A549 (cell line): Measurements from ENCODE around the gene LRP6. TPM values are rescaled to one million over a fixed set of nuclear protein-coding genes. Genes with fewer than 3 reads are reported as not detected.

Experiments used
- CHD2 ChIP-seq: fragments of 150-350 bp; IDR thresholded peaks from 2 replicates; pipeline ENCODE4 v1.6.1; 2014; ENCODE audit warnings: low read length; ENCODE audit not compliant: partially characterized antibody
- EHF ChIP-seq: fragments of 250-450 bp; sonication (Bioruptor Pico); IDR thresholded peaks from 2 replicates; pipeline ENCODE4 v1.5.0; 2020; ENCODE audit warnings: mild to moderate bottlenecking
- ESRRA ChIP-seq: fragments of 150-350 bp; IDR thresholded peaks from 2 replicates; pipeline ENCODE4 v1.6.1; 2014; ENCODE audit warnings: mild to moderate bottlenecking, low read length, borderline replicate concordance
- FOXS1 ChIP-seq: fragments of 250-450 bp; sonication (Bioruptor Pico); IDR thresholded peaks from 2 replicates; pipeline ENCODE4 v1.5.0; 2020; ENCODE audit warnings: mild to moderate bottlenecking, moderate library complexity
- GATA3 ChIP-seq: IDR thresholded peaks from 2 replicates; pipeline ENCODE4 v1.6.1; 2012; ENCODE audit warnings: borderline replicate concordance
- HEYL ChIP-seq: fragments of 250-450 bp; sonication (Bioruptor Pico); IDR thresholded peaks from 2 replicates; pipeline ENCODE4 v1.8.0; 2021; ENCODE audit warnings: mild to moderate bottlenecking, moderate library complexity
- HOXA7 ChIP-seq: fragments of 250-450 bp; sonication (Bioruptor Pico); IDR thresholded peaks from 2 replicates; pipeline ENCODE4 v1.5.0; 2020; ENCODE audit warnings: mild to moderate bottlenecking, moderate library complexity
- JUN ChIP-seq, 2 experiments: fragments of >200 bp; sonication (Bioruptor Twin); formaldehyde crosslinking; IDR thresholded peaks; 2 replicates in 1 of 2; 3 replicates in 1 of 2; pipeline ENCODE4 v1.6.1; 2016 to 2017
- JUNB ChIP-seq: fragments of >200 bp; sonication (Bioruptor Twin); formaldehyde crosslinking; IDR thresholded peaks from 2 replicates; pipeline ENCODE4 v1.6.1; 2016
- KDM1A ChIP-seq: fragments of 200-600 bp; sonication (generic); IDR thresholded peaks from 2 replicates; pipeline ENCODE4 v1.6.1; 2016; ENCODE audit warnings: low read depth, mild to moderate bottlenecking
- KDM5A ChIP-seq: fragments of 200-600 bp; sonication (generic); IDR thresholded peaks from 2 replicates; pipeline ENCODE4 v1.6.1; 2016; ENCODE audit warnings: antibody characterized with exemption, mild to moderate bottlenecking
- MAFK ChIP-seq: fragments of 450-650 bp; IDR thresholded peaks from 2 replicates; pipeline ENCODE4 v1.6.1; 2014; ENCODE audit not compliant: partially characterized antibody
- MYC ChIP-seq: IDR thresholded peaks from 2 replicates; pipeline ENCODE4 v1.6.1; 2012; ENCODE audit warnings: mild to moderate bottlenecking, inconsistent platforms, low read length, improper control_type of control experiment, borderline replicate concordance
- NPAS2 ChIP-seq: fragments of 250-450 bp; sonication (Bioruptor Pico); IDR thresholded peaks from 2 replicates; pipeline ENCODE4 v1.8.0; 2022; ENCODE audit warnings: mild to moderate bottlenecking, moderate library complexity, borderline replicate concordance
- PHF8 ChIP-seq: fragments of 200-600 bp; sonication (generic); IDR thresholded peaks from 2 replicates; pipeline ENCODE4 v1.6.1; 2016; ENCODE audit warnings: low read depth, mild to moderate bottlenecking, antibody characterized with exemption, moderate library complexity, borderline replicate concordance
- RCOR1 ChIP-seq: fragments of 150-350 bp; IDR thresholded peaks from 2 replicates; pipeline ENCODE4 v1.6.1; 2014; ENCODE audit warnings: antibody characterized with exemption, low read length, low read depth
- RFX5 ChIP-seq: fragments of 450-650 bp; IDR thresholded peaks from 2 replicates; pipeline ENCODE4 v1.7.1; 2014; ENCODE audit warnings: antibody characterized with exemption, mild to moderate bottlenecking, moderate library complexity
- RNF2 ChIP-seq: fragments of 200-600 bp; sonication (generic); IDR thresholded peaks from 2 replicates; pipeline ENCODE4 v1.6.1; 2016; ENCODE audit warnings: low read depth, mild to moderate bottlenecking, antibody characterized with exemption, moderate library complexity, borderline replicate concordance
- TFCP2L1 ChIP-seq: fragments of 250-450 bp; sonication (Bioruptor Pico); IDR thresholded peaks from 2 replicates; pipeline ENCODE4 v1.5.0; 2021; ENCODE audit warnings: mild to moderate bottlenecking
- ZFP36 ChIP-seq: fragments of 450-650 bp; IDR thresholded peaks from 2 replicates; pipeline ENCODE4 v1.6.1; 2014; ENCODE audit warnings: borderline replicate concordance; ENCODE audit not compliant: partially characterized antibody
- ZSCAN20 ChIP-seq: fragments of 250-450 bp; sonication (Bioruptor Pico); IDR thresholded peaks from 2 replicates; pipeline ENCODE4 v1.8.0; 2022; ENCODE audit warnings: mild to moderate bottlenecking, moderate library complexity
- polyA plus RNA-seq, 4 experiments: library from polyadenylated mRNA; depleted of rRNA in 3 of 4; stranded (reverse); fragments of >200 nt; fragmentation: RNase III in 1 of 4; extraction: RNeasy Plus Mini Kit Qiagen cat#74134 plus additional on column Dnase treatment in 1 of 4; gene quantifications; 2 replicates in 3 of 4; 3 replicates in 1 of 4; pipeline ENCODE4 v1.2.3, GENCODE V29; 2011 to 2017
- TF ChIP-seq, protein P1 (sequence below): fragments of >200 bp; sonication (Bioruptor Twin); formaldehyde crosslinking; IDR thresholded peaks from 3 replicates; pipeline ENCODE4 v1.5.1; 2016
- TF ChIP-seq, protein P2 (sequence below): IDR thresholded peaks from 2 replicates; pipeline ENCODE4 v1.6.1; 2012
- TF ChIP-seq, protein P3 (sequence below): IDR thresholded peaks from 2 replicates; pipeline ENCODE4 v1.6.1; 2012; ENCODE audit warnings: low read depth, borderline replicate concordance
- TF ChIP-seq, protein P4 (sequence below): fragments of 250-450 bp; sonication (Bioruptor Pico); IDR thresholded peaks from 2 replicates; pipeline ENCODE4 v1.5.0; 2021; ENCODE audit warnings: mild to moderate bottlenecking, moderate library complexity, borderline replicate concordance
- TF ChIP-seq, protein P5 (sequence below): fragments of 450-650 bp; IDR thresholded peaks from 2 replicates; pipeline ENCODE4 v1.6.1; 2014; ENCODE audit warnings: antibody characterized with exemption
- TF ChIP-seq, protein P6 (sequence below): fragments of >200 bp; sonication (Bioruptor Twin); formaldehyde crosslinking; IDR thresholded peaks from 3 replicates; pipeline ENCODE4 v1.6.1; 2016
- TF ChIP-seq, protein P7 (sequence below): fragments of 250-450 bp; sonication (Bioruptor Pico); IDR thresholded peaks from 2 replicates; pipeline ENCODE4 v1.5.0; 2020; ENCODE audit warnings: low read depth, mild to moderate bottlenecking, moderate library complexity
- TF ChIP-seq, protein P8 (sequence below): fragments of >200 bp; sonication (Bioruptor Twin); formaldehyde crosslinking; IDR thresholded peaks from 2 replicates; pipeline ENCODE4 v1.6.1; 2016

The LRP6 gene
- polyA plus RNA-seq, 2 of the 4 experiments (the other 2 are of a cell fraction): 26.6 to 50.3 TPM

DNA sequence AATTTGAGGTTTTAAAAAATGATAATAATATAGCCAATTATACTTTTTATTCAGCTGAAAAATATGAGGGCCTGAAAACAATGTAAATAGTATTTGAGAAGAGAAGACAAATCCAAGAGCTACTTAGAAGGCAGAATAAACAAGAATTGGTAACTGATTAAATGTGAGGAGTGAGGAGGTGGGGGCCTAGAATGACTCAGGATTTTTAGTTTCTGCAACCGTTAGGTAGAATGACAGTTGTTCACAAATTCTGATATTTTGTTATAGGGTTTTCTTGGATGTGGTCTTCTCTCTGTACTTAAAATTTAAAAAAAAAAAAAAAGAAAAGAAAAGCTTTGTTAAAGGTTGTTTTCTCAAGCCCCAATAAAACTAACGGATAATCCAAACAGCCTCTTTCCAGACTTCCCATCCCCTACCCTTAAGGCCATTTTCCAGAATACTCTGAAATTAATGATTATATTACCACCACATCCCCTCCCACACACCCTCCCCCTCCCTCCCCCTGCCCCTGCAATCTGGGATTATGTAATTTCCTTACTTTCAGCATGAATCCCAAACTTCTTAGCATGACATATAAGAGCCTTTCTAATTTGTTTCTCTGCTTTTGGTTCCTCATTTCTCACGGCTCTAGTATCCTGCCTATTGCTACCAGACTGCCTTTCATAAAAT, 50.4 kb downstream of the LRP6 start (continued):
- TF ChIP-seq MYC: no peak
- TF ChIP-seq ESRRA: no peak
- TF ChIP-seq, protein P1, sequence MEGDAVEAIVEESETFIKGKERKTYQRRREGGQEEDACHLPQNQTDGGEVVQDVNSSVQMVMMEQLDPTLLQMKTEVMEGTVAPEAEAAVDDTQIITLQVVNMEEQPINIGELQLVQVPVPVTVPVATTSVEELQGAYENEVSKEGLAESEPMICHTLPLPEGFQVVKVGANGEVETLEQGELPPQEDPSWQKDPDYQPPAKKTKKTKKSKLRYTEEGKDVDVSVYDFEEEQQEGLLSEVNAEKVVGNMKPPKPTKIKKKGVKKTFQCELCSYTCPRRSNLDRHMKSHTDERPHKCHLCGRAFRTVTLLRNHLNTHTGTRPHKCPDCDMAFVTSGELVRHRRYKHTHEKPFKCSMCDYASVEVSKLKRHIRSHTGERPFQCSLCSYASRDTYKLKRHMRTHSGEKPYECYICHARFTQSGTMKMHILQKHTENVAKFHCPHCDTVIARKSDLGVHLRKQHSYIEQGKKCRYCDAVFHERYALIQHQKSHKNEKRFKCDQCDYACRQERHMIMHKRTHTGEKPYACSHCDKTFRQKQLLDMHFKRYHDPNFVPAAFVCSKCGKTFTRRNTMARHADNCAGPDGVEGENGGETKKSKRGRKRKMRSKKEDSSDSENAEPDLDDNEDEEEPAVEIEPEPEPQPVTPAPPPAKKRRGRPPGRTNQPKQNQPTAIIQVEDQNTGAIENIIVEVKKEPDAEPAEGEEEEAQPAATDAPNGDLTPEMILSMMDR: no peak
- TF ChIP-seq HEYL (CRISPR knock-in tag): no peak
- TF ChIP-seq, protein P2, sequence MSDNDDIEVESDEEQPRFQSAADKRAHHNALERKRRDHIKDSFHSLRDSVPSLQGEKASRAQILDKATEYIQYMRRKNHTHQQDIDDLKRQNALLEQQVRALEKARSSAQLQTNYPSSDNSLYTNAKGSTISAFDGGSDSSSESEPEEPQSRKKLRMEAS: no peak
- no peak for TF ChIP-seq TFCP2L1
- TF ChIP-seq, protein P3, sequence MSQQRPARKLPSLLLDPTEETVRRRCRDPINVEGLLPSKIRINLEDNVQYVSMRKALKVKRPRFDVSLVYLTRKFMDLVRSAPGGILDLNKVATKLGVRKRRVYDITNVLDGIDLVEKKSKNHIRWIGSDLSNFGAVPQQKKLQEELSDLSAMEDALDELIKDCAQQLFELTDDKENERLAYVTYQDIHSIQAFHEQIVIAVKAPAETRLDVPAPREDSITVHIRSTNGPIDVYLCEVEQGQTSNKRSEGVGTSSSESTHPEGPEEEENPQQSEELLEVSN: no peak
- TF ChIP-seq CHD2: no peak
- TF ChIP-seq GATA3: peak; percentile 49; the same call in 1 of the 2 replicates
- no peak for TF ChIP-seq RCOR1
- TF ChIP-seq, protein P4, sequence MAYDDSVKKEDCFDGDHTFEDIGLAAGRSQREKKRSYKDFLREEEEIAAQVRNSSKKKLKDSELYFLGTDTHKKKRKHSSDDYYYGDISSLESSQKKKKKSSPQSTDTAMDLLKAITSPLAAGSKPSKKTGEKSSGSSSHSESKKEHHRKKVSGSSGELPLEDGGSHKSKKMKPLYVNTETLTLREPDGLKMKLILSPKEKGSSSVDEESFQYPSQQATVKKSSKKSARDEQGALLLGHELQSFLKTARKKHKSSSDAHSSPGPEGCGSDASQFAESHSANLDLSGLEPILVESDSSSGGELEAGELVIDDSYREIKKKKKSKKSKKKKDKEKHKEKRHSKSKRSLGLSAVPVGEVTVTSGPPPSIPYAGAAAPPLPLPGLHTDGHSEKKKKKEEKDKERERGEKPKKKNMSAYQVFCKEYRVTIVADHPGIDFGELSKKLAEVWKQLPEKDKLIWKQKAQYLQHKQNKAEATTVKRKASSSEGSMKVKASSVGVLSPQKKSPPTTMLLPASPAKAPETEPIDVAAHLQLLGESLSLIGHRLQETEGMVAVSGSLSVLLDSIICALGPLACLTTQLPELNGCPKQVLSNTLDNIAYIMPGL (CRISPR knock-in tag): no peak
- no peak for TF ChIP-seq KDM1A
- TF ChIP-seq KDM5A: no peak
- no peak for TF ChIP-seq FOXS1 (CRISPR knock-in tag)
- no peak for TF ChIP-seq ZFP36
- no peak for TF ChIP-seq NPAS2 (CRISPR knock-in tag)
- TF ChIP-seq RFX5: no peak
- TF ChIP-seq RNF2: no peak
- TF ChIP-seq HOXA7 (CRISPR knock-in tag): no peak
- TF ChIP-seq PHF8: no peak
- TF ChIP-seq JUNB: peak; percentile 26; the same call in 1 of the 2 replicates
- TF ChIP-seq, protein P5, sequence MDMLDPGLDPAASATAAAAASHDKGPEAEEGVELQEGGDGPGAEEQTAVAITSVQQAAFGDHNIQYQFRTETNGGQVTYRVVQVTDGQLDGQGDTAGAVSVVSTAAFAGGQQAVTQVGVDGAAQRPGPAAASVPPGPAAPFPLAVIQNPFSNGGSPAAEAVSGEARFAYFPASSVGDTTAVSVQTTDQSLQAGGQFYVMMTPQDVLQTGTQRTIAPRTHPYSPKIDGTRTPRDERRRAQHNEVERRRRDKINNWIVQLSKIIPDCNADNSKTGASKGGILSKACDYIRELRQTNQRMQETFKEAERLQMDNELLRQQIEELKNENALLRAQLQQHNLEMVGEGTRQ: no peak
- TF ChIP-seq ZSCAN20 (CRISPR knock-in tag): no peak
- TF ChIP-seq, protein P6, sequence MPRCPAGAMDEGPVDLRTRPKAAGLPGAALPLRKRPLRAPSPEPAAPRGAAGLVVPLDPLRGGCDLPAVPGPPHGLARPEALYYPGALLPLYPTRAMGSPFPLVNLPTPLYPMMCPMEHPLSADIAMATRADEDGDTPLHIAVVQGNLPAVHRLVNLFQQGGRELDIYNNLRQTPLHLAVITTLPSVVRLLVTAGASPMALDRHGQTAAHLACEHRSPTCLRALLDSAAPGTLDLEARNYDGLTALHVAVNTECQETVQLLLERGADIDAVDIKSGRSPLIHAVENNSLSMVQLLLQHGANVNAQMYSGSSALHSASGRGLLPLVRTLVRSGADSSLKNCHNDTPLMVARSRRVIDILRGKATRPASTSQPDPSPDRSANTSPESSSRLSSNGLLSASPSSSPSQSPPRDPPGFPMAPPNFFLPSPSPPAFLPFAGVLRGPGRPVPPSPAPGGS: peak; percentile 8; the same call in 1 of the 3 replicates
- TF ChIP-seq, protein P7, sequence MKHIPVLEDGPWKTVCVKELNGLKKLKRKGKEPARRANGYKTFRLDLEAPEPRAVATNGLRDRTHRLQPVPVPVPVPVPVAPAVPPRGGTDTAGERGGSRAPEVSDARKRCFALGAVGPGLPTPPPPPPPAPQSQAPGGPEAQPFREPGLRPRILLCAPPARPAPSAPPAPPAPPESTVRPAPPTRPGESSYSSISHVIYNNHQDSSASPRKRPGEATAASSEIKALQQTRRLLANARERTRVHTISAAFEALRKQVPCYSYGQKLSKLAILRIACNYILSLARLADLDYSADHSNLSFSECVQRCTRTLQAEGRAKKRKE (CRISPR knock-in tag): no peak
- TF ChIP-seq, protein P8, sequence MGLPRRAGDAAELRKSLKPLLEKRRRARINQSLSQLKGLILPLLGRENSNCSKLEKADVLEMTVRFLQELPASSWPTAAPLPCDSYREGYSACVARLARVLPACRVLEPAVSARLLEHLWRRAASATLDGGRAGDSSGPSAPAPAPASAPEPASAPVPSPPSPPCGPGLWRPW: no peak
- TF ChIP-seq JUN (IDR thresholded peaks at IDR 0.05): peak; percentile 52 to 78; a peak in 4 of 5 replicates
- 0 out of 2 replicates have a peak, but pooled peaks have one; percentile 47 for TF ChIP-seq EHF
- TF ChIP-seq MAFK: peak; percentile 92
